Left lung (tissue), 10 donors: Measurements from ENCODE around the gene CCDC92. TPM values are rescaled to one million over a fixed set of nuclear protein-coding genes. Genes with fewer than 3 reads are reported as not detected.

ENCODE experiments used
- ATAC-seq: fragments of 200-7000 bp; cut with Tn5 transposase; one replicate; pipeline ENCODE4 v1.9.1; 2020; ENCODE audit warnings: moderate library complexity
- DNase-seq, 4 donors: peaks; one replicate each; pipeline ENCODE4 v3.0.0-alpha.2; 2013 to 2020
- H3K27ac ChIP-seq, 2 donors: fragments of 200-600 bp; sonication (generic) in 1 of 2; one replicate each; pipeline versions ENCODE4 v1.5.0 to v1.8.0; 2020 to 2021
- H3K27me3 ChIP-seq, 2 donors: fragments of 200-600 bp; sonication (generic) in 1 of 2; one replicate each; pipeline versions ENCODE4 v1.5.0 to v1.8.0; 2020 to 2021
- H3K36me3 ChIP-seq, 2 donors: fragments of 200-600 bp; sonication (generic) in 1 of 2; one replicate each; pipeline versions ENCODE4 v1.5.0 to v1.8.0; 2020 to 2021
- H3K4me1 ChIP-seq, 2 donors: fragments of 200-600 bp; one replicate each; pipeline ENCODE4 v1.8.0; 2021
- H3K4me3 ChIP-seq, 2 donors: fragments of 200-600 bp; sonication (generic) in 1 of 2; one replicate each; pipeline versions ENCODE4 v1.5.0 to v1.8.0; 2020 to 2021; ENCODE audit warnings: mild to moderate bottlenecking in 1 of 2
- H3K9me3 ChIP-seq, 2 donors: fragments of 200-600 bp; sonication (generic) in 1 of 2; one replicate each; pipeline versions ENCODE4 v1.5.0 to v1.8.0; 2020 to 2021
- intact Hi-C, 2 donors: fragments of 100-400 bp; cut with DNase I; formaldehyde crosslinking; loops; one replicate each; pipeline versions ENCODE4 v1.11.2 to v1.14.2; 2022
- polyA plus RNA-seq, 6 donors: library from polyadenylated mRNA; unstranded; fragments of 120-200 nt; gene quantifications; one replicate each; pipeline ENCODE4 v1.2.1, GENCODE V29; 2013; ENCODE audit not compliant: insufficient read length in 6 of 6
- total RNA-seq, 2 donors: library from RNA; stranded (reverse); fragmentation: NEBNext Ultra II Directional; extraction: Animal tissue kit (Norgen Biotek cat#: 25700); gene quantifications; one replicate each; pipeline ENCODE4 v1.2.1, GENCODE V29; 2021
- TF ChIP-seq, protein P1 (sequence below), 2 donors: fragments of 200-600 bp; sonication (generic) in 1 of 2; IDR thresholded peaks; one replicate each; pipeline versions ENCODE4 v1.5.0 to v1.8.0; 2021; ENCODE audit warnings: antibody characterized with exemption in 2 of 2
- donor health status: DM: no; HTN: yes; CAD: no.
- donor health status: DM: no; HTN: no; CAD: no.

Gene CCDC92
- total and polyA plus RNA-seq, 8 donors = 40.2 to 68.7 (median 58.1) TPM

DNA sequence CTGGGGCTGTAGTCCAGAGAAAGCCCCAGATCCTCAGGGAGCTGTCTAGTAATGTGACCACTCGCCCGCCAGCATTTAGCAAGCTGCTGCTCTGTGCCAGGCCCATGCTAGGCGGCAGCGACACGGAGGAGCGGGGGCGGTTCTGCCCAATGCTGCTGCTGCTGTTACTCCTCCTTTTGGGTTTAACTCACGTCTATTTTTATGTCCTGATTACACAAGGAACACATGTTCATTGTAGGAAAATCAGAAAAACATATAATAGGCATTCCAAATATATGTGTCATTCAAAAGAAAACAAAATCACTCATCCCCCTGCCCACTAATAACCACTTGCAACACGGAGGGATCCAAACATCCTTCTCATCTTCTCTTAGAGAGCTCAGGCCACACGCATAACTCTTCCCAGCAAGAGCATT is 30.4 kb downstream of the CCDC92 start:
- ATAC-seq (no peak), DNase-seq (peak in 1 of 4 donors; percentile 18)
- Histone ChIP-seq H3K4me1 (peaks cover 8 to 24% of the 10 kb centered on the region in 2 donors), H3K4me3 (no peak overlapping the region), H3K36me3 (peaks cover 0 to 50% of the 10 kb centered on the region in 2 donors), H3K9me3 (peaks cover 0 to 9% of the 10 kb centered on the region in 2 donors), H3K27ac (peak overlapping the region in 1 of 2 donors; percentile 18), H3K27me3 (no peaks in the 10 kb centered on the region)
- TF ChIP-seq, protein P1, sequence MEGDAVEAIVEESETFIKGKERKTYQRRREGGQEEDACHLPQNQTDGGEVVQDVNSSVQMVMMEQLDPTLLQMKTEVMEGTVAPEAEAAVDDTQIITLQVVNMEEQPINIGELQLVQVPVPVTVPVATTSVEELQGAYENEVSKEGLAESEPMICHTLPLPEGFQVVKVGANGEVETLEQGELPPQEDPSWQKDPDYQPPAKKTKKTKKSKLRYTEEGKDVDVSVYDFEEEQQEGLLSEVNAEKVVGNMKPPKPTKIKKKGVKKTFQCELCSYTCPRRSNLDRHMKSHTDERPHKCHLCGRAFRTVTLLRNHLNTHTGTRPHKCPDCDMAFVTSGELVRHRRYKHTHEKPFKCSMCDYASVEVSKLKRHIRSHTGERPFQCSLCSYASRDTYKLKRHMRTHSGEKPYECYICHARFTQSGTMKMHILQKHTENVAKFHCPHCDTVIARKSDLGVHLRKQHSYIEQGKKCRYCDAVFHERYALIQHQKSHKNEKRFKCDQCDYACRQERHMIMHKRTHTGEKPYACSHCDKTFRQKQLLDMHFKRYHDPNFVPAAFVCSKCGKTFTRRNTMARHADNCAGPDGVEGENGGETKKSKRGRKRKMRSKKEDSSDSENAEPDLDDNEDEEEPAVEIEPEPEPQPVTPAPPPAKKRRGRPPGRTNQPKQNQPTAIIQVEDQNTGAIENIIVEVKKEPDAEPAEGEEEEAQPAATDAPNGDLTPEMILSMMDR (IDR thresholded peaks at IDR 0.05) = no peak
- intact Hi-C loops = no loop called here

DNA sequence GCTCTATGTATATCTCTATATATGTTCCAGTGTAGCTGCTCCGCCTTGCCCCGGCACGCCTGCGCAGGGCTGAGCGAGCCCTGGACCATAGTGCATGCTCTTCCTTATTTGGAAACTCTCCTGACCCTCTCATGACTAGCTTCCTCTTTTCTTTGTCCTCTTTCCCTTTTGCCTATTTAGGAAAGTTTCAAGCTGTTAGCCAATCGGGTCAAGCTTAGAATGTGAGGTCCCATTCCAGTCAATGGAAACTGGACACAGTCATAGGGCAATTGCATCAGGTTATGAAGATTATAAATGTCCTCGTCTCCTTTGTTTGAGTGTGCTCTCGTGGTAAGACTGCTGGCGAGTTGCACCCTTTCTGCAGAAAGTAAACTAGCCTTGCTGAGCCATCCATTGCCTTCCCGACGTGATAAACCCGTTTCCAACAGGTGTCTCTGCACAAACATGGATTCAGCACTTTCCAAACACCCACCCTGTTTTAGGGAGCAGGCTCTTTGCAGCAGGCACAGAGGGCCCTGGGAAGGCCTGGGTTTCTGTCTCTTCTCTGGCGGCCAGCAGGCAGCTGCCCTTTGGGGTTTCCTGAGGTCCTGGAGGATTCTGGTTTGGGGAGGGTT is 30.9 kb downstream of the CCDC92 start:
- H3K36me3 ChIP-seq = peaks cover 0 to 56% of the 10 kb centered on the region in 2 donors
- peaks cover 0 to 9% of the 10 kb centered on the region in 2 donors for H3K9me3 ChIP-seq
- no peak overlapping the region for H3K4me3 ChIP-seq
- peak overlapping the region in 1 of 2 donors; percentile 63 for H3K27ac ChIP-seq
- DNase-seq (peak in 1 of 4 donors; percentile 37), ATAC-seq (no peak)
- H3K4me1 ChIP-seq = peaks cover 8 to 21% of the 10 kb centered on the region in 2 donors
- TF ChIP-seq, protein P1 (IDR thresholded peaks at IDR 0.05) = no peak
- H3K27me3 ChIP-seq = no peaks in the 10 kb centered on the region
- intact Hi-C loops = no loop called here

GRCh38 chr12:123941000-123941399 is 31.6 kb downstream of the CCDC92 start:
- no peak for ATAC-seq

DNA sequence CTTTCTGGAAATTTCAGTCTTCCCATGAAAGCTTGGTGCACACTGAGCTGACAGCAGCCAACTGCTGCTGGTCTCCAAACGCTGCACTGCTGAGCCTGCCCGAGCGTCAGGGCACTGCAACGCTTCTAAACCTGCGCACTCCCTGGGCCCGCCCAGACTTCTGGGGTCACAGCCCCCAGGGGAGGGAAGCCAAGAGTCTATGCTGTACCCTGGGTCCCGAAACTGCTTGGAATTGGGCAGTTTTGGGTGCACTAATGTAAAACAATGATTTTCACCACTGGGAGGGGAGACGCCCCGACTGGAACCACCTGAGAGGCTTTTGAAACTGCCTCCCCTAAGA is 32.0 kb downstream of the CCDC92 start:
- DNase-seq (peak in 1 of 4 donors; percentile 10), ATAC-seq (no peak)
- peaks cover 0 to 66% of the 10 kb centered on the region in 2 donors for H3K36me3 ChIP-seq
- peaks cover 8 to 18% of the 10 kb centered on the region in 2 donors for H3K4me1 ChIP-seq
- H3K9me3 ChIP-seq = peaks cover 0 to 9% of the 10 kb centered on the region in 2 donors
- H3K27ac ChIP-seq = no peak overlapping the region
- TF ChIP-seq, protein P1 (IDR thresholded peaks at IDR 0.05) = no peak
- H3K27me3 ChIP-seq = no peaks in the 10 kb centered on the region
- no peak overlapping the region for H3K4me3 ChIP-seq
- intact Hi-C loops = no loop called here

More at GRCh38 chr12:123941000-123941399, 31.6 kb downstream of the CCDC92 start:
- H3K27ac ChIP-seq = peak overlapping the region in 1 of 2 donors; percentile 63
- H3K4me3 ChIP-seq = no peak overlapping the region
- TF ChIP-seq, protein P1 (IDR thresholded peaks at IDR 0.05) = no peak
- H3K9me3 ChIP-seq = peaks cover 0 to 9% of the 10 kb centered on the region in 2 donors
- intact Hi-C loops = no loop called here
- peak in 1 of 4 donors; percentile 12 for DNase-seq
- H3K36me3 ChIP-seq = peaks cover 0 to 63% of the 10 kb centered on the region in 2 donors
- H3K4me1 ChIP-seq = peaks cover 8 to 18% of the 10 kb centered on the region in 2 donors
- no peaks in the 10 kb centered on the region for H3K27me3 ChIP-seq

- Histone ChIP-seq H3K4me1 (peaks cover 11 to 23% of the 10 kb centered on the region in 2 donors), H3K27ac (no peak overlapping the region), H3K9me3 (peaks cover 0 to 9% of the 10 kb centered on the region in 2 donors), H3K27me3 (no peaks in the 10 kb centered on the region), H3K4me3 (no peak overlapping the region), H3K36me3 (peaks cover 0 to 65% of the 10 kb centered on the region in 2 donors)
- intact Hi-C loops = no loop called here
- ATAC-seq (no peak), DNase-seq (peak in 1 of 4 donors; percentile 18)
- TF ChIP-seq, protein P1 (IDR thresholded peaks at IDR 0.05) = no peak
These were observed 32.7 kb downstream of the CCDC92 start for GRCh38 chr12:123939716-123940626.
